Endothelial cell (in vitro differentiated cells): Measurements from ENCODE around the gene GABRD. TPM values are rescaled to one million over a fixed set of nuclear protein-coding genes. Genes with fewer than 3 reads are reported as not detected.

Source experiments
- DNase-seq: peaks from one replicate; pipeline ENCODE4 v3.0.0; 2021; ENCODE audit warnings: low spot score
- H3K27ac Mint-ChIP-seq: one replicate; pipeline ENCODE4 v1.8.0; 2021; ENCODE audit warnings: mixed read lengths, inconsistent platforms; ENCODE audit not compliant: unreplicated experiment
- H3K27me3 Mint-ChIP-seq: one replicate; pipeline ENCODE4 v1.8.0; 2021; ENCODE audit warnings: mild to moderate bottlenecking, moderate library complexity, mixed read lengths, inconsistent platforms; ENCODE audit not compliant: unreplicated experiment
- H3K36me3 Mint-ChIP-seq: one replicate; pipeline ENCODE4 v1.8.0; 2021; ENCODE audit warnings: mild to moderate bottlenecking, low read depth, mixed read lengths, inconsistent platforms; ENCODE audit not compliant: unreplicated experiment
- H3K4me1 Mint-ChIP-seq: one replicate; pipeline ENCODE4 v1.8.0; 2021; ENCODE audit warnings: mild to moderate bottlenecking, mixed read lengths, inconsistent platforms; ENCODE audit not compliant: unreplicated experiment
- H3K4me3 Mint-ChIP-seq: one replicate; pipeline ENCODE4 v1.8.0; 2021; ENCODE audit warnings: mild to moderate bottlenecking, mixed read lengths, inconsistent platforms; ENCODE audit not compliant: unreplicated experiment
- H3K9me3 Mint-ChIP-seq: one replicate; pipeline ENCODE4 v1.8.0; 2021; ENCODE audit warnings: mixed read lengths, inconsistent platforms; ENCODE audit not compliant: unreplicated experiment
- total RNA-seq: library from RNA; stranded (reverse); fragmentation: NEBNext Ultra II Directional; extraction: Animal tissue kit (Norgen Biotek cat#: 25700); gene quantifications from one replicate; pipeline ENCODE4 v1.2.1, GENCODE V29; 2021; ENCODE audit not compliant: unreplicated experiment
- TF ChIP-seq, protein P1 (sequence below): fragments of 200-600 bp; sonication (generic); IDR thresholded peaks from one replicate; pipeline ENCODE4 v1.5.0; 2021; ENCODE audit warnings: antibody characterized with exemption; ENCODE audit not compliant: unreplicated experiment

Gene GABRD
- total RNA-seq, 1 donor from 2014 or later: 0.64 TPM

DNA sequence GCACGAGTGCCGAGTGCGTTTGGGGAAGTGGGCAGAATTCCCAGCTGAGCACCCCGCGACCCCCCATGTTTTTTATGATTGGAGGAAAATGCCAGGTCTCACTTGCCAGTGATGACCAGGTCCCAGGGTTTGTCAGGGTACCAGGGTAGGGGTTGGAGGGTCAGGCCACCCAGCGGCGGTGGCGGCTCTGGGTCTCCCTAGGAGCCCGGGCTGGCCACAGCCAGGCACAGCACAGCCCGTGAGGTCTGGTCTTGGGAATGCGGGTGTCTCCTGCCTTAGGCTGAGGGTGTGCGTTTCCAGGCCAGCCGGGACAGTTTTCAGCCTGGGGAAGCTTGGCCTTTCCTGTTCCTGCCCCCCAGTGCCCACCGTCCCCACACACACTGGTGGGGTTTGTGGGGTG is 53.7 kb downstream of the GABRD start:
- H3K27me3 Mint-ChIP-seq: peaks cover 12% of the 10 kb centered on the region
- DNase-seq: no peak
- H3K36me3 Mint-ChIP-seq: peaks cover 17% of the 10 kb centered on the region
- TF ChIP-seq, protein P1, sequence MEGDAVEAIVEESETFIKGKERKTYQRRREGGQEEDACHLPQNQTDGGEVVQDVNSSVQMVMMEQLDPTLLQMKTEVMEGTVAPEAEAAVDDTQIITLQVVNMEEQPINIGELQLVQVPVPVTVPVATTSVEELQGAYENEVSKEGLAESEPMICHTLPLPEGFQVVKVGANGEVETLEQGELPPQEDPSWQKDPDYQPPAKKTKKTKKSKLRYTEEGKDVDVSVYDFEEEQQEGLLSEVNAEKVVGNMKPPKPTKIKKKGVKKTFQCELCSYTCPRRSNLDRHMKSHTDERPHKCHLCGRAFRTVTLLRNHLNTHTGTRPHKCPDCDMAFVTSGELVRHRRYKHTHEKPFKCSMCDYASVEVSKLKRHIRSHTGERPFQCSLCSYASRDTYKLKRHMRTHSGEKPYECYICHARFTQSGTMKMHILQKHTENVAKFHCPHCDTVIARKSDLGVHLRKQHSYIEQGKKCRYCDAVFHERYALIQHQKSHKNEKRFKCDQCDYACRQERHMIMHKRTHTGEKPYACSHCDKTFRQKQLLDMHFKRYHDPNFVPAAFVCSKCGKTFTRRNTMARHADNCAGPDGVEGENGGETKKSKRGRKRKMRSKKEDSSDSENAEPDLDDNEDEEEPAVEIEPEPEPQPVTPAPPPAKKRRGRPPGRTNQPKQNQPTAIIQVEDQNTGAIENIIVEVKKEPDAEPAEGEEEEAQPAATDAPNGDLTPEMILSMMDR: no peak
- H3K4me1 Mint-ChIP-seq: no peaks in the 10 kb centered on the region
- H3K9me3 Mint-ChIP-seq: no peaks in the 10 kb centered on the region
- no peak overlapping the region for H3K4me3 Mint-ChIP-seq
- H3K27ac Mint-ChIP-seq: no peak overlapping the region

DNA sequence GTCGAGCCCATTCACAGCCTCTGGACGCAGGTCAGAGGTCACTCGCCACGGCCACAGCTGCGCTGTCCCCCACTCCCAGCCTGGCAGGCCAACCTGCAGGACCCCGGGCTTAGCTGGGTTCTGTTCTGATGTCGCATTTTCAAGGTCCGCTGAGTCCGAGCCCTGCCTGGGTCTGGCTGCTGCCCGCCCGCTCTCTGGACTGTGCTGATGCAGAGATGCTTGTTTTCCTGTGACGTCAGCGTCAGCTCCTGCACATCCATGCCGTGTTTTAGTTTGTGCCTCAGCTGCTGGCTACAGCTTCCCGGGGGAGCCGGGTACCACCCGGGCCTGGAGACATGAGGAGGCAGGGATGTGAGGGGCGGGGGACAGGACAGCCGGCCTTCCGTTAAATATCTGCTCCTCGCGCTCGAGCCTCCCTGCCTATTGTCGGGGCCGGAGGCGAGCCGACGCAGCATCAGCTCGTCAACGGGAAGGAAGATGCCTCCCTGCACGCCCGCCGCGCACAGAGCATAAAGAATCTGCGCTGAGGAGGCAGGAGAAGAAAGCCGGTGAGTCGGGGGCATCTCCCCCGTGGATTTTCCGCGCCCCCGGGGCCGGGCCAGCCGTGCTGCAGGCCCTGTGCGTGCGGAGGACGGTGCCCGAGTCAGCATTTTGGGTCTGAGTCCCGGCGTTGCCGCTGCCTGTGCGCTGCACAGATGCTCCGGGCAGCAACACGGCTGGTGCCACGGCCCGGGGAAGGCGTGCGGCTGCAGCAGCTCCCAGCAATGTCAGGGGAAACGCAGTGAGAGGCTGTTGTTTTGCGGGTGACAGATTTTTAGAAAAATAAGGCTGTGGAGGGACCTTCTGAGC is 54.5 kb downstream of the GABRD start:
- Mint-ChIP-seq H3K36me3 (peaks cover 24% of the 10 kb centered on the region), H3K27ac (no peak overlapping the region), H3K9me3 (peaks cover 6% of the 10 kb centered on the region), H3K4me1 (no peaks in the 10 kb centered on the region), H3K4me3 (no peak overlapping the region), H3K27me3 (peaks cover 12% of the 10 kb centered on the region)
- no peak for DNase-seq
- TF ChIP-seq, protein P1: no peak

DNA sequence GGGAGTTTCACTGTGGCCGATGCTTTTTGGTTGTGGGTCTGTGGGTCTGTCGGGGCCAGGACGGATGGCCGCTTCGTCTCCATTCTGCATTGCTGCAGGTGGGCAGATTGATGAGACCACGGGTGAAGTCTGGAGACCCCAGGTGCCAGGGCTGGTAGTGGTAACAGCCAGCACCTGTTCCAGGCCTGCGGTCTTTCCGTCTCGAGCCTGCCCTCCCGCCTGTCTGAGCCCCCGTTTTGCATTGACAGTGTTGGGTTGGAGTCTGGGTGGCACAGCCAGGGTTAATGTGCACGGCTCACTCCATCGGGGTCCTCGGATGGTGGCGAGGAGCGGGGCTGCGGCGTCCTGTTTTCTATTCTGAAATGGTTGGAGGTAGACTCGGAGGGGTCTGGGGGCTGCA is 55.3 kb downstream of the GABRD start:
- H3K4me3 Mint-ChIP-seq: no peak overlapping the region
- peaks cover 6% of the 10 kb centered on the region for H3K9me3 Mint-ChIP-seq
- H3K27me3 Mint-ChIP-seq: peaks cover 12% of the 10 kb centered on the region
- TF ChIP-seq, protein P1: no peak
- peaks cover 26% of the 10 kb centered on the region for H3K36me3 Mint-ChIP-seq
- H3K27ac Mint-ChIP-seq: peak overlapping the region; percentile 57
- H3K4me1 Mint-ChIP-seq: no peaks in the 10 kb centered on the region
- no peak for DNase-seq

DNA sequence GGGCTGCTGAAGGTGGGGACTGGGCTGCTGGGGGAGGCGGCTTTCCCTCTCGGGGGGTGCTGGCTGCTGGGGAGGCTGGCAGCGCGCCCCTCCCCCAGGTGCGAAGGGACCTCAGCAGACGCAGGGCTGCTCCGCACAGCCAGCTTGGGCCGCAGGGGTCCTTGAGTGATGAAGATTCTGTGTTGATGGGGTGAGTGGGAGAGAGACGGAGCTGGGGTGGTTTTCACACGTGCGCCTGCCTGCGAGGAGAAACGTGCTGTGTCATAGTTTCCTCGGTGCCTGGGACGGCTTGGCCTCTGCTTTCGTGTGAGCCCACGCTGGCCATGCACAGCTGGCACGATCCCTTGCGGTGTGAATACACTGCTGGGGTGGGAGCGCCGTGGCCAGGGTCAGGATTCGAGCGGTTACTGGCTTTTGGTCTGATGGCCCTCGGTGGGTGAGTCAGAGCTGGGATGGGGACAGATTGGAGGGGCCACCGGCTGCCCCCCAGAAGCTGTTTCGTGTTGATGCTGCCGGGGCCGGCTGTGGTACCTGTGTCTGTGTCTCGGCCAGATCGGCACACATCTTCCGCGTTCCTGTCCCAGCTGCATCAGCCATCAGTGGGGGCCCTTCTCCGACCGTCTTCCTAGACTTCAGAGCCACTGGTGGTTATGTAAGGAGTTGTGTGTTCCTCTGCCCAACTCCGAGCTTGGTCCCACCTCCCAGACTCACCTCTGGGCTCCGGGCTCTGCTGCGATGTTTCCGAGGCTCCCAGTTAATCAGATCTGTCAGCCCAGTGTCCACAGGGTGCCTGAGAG is 56.0 kb downstream of the GABRD start:
- Mint-ChIP-seq H3K4me1 (no peaks in the 10 kb centered on the region), H3K4me3 (no peak overlapping the region), H3K27ac (no peak overlapping the region), H3K36me3 (peaks cover 28% of the 10 kb centered on the region), H3K9me3 (peaks cover 6% of the 10 kb centered on the region), H3K27me3 (peaks cover 13% of the 10 kb centered on the region)
- TF ChIP-seq, protein P1: no peak
- no peak for DNase-seq
